Hematopoietic multipotent progenitor cell treated with erythropoietin and hydrocortisone succinate and interleukin-3 and kit ligand, for 6 days (in vitro differentiated cells): ENCODE results near the gene DLGAP1.
A peak's percentile ranks its signal among the peaks of the same experiment; 100 is the strongest.
"Not testable (repeated sequence)": the region's sequence is repeated elsewhere in the genome, so short reads cannot be mapped to it uniquely, and the experiment has no call there.

ENCODE experiments used
- DNase-seq: peaks from one replicate; pipeline ENCODE4 v3.0.0-alpha.2; 2015

Gene DLGAP1

DNA sequence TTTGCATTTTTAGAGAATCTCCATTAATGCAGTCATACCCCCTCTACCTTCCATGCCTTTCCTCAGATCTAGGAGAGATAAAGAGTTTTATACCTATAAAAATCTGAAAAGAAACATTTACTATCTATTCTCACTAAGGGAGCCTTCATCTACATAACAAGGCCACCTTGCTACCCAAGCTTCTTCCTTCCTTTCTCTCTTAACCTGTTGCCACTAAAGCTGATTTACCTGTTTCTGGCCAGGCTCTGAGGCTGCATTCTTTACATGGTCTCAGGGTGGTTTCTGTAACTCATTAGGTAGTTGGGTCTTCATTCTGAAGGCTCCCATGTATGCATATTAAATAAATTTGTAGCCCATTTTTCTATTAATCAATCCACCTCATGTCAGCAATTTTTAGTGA, 391.6 kb downstream of the DLGAP1 start:
- no peak for DNase-seq

DNA sequence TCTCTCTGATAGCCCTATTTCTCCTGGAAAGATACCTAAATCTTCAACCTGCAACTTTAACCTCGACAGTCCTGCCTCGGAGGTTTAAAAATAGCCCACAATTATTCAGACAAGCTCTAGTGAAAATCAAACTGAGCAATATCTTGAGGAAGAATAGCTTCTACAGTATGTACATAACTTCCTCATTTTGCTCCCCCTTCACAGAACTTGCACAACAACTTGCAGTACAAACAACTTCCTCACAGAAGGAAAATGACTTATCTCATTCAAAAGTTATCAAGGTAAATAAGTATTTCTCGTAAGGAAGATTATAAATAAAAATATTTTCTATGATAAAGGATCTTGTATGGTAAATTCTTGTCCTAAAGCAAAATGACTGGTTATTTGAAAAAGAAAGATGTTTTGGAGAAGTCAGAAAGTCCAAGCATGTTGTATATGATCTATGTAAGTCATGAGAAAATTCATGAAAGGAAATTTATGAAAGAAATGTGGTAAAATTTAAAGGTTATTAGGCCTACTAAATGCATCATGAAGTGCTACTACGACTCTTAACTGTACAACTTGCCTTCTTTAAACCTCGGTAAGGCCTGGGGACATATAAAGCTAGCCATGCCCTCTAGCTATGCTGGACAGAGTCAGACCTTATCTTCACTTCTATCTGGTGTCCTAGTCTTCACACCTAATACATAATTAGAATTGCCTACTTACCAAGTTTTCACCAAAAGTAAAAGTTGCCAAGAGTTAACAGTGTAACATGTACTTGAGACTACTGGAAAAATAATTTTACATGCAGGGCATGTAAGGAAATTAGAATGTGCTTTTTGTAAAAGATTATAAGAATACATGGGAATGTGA, 394.5 kb downstream of the DLGAP1 start:
- peak; percentile 39 for DNase-seq

DNA sequence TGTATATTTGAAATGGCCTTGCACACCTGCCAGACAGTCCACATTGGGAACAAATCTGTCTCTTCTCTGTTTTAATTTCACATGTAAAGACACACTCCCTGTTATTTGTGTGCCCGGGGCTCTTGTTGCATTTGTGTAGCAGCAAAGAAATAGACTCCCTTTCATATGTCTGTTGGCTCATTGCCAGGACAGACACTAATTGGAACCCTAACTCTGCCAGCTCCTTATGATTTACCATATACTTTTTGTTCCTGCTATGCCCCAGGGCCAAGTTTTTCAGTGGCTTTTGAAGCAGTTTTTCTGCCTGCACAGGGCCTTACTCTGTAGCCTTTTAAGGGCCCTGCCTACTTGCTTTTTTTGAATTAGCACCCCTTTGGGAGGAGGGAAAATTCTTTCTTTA, 396.9 kb downstream of the DLGAP1 start:
- no peak for DNase-seq

DNA sequence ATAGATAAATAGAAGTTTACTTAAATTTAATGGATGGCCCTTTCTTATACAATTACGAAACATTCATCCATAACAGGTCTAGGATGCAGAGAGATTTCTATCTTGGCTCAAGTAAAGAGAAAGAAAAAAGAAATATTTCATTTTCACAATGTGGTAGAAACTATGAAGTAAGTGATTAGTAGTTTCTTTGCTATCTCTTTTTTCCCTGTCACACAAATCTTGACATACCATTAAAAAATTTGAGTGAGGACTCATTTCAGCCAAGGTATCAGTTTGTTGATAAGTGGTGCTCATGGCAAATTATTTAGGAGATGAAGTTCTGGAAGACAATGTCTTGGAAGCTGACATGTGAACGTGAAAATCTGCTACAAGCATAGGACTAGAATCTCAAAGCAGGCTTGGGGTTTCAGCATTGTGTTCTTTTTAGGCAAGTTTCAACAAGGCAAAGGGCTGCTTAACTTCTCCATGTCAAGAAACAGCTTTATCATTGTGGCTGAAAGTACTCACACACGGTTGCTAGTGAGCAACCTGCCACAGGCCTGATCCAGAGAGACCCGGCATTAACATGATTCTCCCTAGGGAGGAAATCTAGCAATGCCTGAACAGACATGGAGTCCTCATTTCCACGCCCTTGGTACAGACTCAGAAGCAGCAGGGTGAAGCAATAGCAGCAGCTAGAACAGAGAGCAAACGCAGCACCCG, 414.6 kb downstream of the DLGAP1 start:
- DNase-seq: no peak

DNA sequence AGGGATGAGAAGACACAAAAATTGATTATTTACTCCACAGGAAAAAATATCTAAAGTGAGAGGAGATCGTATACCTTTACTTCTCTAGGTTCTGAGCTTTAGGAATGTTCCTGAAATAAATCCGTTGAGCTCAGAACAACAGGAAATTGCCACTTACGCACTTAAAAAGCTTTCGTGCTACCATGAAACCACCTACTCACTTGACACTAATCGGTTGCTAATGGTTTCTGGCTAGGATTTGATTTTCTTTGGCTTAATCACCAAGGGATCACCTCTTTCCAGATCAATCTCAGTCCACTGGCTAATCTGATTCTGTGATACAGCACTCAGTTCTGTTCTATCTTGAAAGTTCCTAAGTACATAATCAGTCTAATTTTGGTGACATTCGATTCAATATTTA, 419.6 kb downstream of the DLGAP1 start:
- DNase-seq: no peak

DNA sequence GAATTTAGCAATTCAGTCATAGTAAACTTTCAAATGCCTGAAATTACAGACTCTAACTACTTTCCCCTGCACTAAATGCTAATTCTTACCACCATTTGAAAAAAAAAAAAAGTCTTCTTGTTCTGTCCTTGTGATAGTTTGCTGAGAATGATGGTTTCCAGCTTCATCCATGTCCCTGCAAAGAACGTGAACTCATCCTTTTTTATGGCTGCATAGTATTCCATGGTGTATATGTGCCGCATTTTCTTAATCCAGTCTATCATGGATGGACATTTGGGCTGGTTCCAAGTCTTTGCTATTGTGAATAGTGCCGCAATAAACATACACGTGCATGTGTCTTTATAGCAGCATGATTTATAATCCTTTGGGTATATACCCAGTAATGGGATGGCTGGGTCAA, 420.3 kb downstream of the DLGAP1 start:
- DNase-seq: not testable (repeated sequence)

DNA sequence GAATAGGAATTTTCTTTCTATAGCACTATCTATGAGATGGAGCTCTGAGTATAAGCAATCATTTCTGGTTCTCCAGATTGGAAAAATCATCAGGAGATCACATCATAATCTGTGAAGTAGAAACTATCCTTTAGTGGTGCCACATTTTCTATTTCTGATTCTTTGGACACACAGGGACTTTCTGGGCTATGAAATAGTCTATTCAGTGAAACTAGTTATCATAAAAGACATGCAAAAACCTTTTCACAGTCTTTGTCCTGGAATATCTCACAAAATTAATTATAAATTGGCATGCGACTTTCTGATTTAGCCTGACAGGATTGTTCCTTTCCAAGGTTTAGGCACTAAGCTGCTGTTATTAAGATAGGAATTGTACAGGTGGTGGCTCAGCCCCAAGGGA, 428.6 kb downstream of the DLGAP1 start:
- no peak for DNase-seq

DNA sequence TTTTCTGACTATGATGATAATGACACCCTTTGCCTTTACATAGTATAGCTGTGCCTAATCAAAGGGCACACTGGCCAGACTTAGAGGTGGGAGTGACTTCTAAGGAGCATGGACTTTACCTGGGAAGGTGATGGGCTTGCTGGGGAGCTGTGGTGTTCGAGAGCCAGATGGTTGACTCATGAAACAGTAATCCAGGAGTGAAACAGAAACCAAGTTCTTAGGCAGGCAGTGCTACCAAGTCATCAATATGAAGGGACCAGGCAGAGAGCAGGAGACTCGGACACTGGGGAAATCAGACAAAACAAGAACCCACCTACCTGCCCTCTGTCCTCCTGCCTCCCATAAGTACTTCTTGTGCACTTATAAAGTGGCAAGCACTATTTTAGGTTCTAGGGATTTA, 430.4 kb downstream of the DLGAP1 start:
- no peak for DNase-seq

DNA sequence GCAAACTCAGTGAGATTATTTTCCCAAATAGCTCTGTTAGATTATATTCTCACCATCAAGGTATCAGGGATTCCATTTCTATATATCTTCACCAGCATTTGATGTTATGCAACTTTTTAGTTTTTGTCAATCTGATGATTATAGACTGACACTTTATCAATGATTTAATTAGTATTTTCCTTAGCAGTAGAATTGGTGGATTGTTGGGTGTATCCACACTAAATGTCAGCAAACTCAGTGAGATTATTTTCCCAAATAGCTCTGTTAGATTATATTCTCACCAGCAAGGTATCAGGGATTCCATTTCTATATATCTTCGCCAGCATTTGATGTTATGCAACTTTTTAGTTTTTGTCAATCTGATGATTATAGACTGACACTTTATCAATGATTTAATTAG, 432.4 kb downstream of the DLGAP1 start:
- not testable (repeated sequence) for DNase-seq

DNA sequence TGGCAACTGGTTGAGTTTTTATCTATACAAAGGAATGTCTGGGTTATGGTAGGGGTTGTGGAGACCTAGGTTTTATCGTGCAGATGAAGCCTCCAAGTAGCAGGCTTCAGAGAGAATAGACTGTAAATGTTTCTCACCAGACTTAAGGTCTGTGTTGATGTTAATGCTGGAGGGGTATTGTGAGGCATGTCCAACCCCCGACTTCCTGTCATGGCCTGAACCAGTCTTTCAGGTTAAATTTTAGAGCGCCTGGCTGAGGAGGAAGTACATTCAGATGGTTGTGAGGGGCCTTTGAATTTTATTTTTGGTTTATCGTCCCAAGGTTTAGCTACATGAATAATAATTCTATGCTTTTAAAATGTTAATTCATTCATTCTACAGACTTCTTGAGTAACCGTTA, 435.1 kb downstream of the DLGAP1 start:
- DNase-seq: no peak

DNA sequence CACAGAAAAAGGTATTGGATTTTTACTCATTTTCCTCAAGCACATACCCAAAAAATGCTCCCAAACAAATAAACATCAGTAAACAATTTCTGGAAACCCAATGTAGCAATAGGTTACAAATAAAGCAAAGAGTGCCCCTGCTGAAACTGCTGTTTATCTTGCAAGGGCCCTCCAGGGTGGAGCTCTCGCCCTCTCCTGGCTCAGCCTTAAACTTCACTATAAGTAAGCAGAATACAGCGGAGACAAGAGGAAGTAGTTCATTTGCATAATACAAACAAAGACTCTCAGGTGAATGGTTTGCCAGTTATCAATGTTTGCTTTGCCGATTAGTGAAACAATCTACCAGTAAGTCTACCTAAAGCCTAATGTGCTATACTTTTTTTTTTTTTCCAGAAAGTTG, 437.6 kb downstream of the DLGAP1 start:
- DNase-seq: peak; percentile 68

DNA sequence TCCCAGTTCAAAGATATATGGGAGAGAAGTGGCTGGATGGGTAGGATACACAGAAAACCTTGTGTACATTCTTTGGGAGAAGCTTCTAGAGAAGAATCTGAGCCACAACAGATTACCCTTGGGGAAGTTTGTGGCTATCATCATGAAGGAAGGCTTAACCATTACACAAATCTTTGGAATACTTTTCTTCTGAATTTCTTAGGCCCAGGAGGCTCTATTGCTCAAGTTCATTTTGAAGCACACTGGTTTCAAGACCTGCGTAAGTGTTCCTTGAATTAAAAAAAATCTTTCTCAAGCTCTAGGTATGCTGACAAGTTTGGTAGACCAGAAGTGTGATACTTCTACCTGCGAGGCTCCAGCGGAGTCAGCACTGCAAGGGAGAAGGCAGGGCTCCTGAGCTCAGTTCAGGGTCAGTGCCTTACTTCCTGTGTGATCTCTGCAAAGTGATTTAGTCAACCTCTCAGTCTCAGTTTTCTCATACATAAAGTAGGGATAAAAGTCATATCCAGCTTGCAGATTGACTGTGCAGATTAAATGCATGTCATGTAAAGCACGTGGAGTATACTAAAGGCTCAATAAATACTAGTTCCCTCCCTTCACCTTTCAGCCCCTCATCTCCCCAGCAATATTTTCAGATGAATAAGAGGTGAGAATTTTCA, 438.6 kb downstream of the DLGAP1 start:
- DNase-seq: no peak

DNA sequence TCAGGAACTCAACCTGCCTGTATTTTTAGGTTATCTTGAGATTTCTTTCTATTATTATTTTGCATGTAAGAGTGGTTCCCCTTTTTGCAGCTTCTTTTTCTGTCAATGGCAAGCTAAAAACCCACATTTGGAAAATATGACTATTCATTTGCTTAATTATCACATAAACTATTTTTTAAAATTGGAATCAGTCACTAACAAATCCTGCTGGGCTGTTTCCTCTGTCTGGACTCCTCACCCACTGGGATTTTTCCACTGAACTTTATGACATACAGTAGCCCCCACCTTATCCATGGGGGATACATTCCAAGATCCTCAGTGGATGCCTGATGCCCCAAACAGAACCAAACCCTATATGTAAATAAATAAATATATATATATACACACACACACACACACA, 447.3 kb downstream of the DLGAP1 start:
- no peak for DNase-seq

DNA sequence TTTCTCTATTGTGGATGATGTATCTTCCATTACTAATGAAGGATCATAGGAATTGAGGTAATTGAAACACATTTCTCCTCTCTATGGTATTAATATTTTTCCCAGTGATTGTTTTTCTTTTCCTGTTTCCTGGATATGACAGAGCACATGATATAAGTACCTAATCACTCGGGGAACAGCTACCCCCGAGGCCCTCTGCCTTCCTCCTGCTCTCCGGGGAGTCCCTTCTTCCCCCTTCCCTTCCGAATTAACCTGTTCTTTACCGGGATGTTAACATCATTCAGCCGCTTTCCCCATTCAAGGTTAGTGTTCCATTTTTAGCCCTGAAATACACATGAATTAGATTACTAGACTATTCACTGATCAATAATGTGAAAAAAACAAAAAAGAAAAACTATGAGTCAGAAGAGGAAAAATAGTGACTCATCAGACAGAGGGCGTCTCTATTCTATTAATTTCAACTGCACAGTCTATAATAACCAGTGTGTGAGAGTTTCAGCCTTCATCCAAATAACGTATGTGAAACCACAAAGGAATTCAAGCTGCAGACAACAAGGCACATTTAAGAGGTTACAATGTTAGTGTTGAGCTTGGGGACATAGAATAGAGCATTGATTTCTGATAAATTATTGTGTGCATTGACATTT, 450.8 kb downstream of the DLGAP1 start:
- no peak for DNase-seq

DNA sequence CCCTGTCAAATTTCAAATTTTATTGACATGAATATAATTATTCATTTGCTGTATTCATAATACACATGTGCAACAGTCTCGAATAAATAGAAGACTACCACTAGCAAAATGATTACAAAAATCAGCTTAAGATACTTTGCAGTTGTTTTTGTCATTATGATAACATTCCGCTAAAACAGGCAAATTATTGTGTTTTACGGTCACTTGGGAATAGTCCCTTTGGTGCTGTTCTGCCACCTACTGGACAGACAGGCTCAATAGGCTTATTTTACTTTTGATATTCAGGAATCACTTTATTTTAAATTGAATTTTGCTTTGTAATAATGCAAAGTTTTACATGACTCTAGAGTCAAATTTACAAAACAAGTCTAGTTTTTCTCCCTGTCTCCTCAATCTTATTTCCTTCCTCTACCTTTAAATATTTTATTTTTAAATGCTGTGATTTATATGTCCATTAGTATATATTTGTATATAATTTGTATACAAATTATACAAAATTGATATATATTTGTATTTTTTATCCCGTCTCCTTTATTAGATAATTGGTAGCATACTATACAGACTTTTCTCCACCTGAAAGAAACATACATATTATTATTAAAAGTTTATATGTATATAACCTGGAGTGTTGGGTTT, 456.3 kb downstream of the DLGAP1 start:
- peak; percentile 87 for DNase-seq

DNA sequence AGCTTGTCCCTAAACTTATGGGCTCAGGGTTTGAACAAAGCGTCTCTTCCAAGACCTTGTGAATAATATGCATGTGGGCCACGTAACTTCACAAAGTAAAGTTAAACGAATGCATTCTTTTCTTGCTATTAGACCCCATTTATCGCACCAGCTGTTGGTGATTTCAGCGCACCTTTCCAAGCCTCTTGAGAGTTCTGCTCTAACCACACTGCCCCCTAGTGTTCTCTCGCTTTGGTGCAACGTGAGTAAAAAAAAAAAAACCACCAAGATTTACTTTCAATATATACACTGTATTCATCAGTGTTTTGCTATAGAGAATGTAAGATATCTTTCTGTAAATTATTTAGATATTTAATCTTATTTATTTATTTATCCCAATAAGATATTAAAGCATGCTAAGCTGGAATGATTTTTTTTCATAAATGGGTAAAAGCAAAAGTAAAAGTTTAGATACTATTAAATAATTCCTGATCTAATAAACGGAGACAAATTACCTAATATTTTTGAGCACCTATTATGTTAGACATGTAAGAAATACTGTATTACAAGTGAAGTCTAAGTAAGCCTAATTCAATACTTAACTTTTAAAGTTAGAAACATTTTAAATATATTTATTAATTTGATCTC, 459.5 kb downstream of the DLGAP1 start:
- peak; percentile 96 for DNase-seq

DNA sequence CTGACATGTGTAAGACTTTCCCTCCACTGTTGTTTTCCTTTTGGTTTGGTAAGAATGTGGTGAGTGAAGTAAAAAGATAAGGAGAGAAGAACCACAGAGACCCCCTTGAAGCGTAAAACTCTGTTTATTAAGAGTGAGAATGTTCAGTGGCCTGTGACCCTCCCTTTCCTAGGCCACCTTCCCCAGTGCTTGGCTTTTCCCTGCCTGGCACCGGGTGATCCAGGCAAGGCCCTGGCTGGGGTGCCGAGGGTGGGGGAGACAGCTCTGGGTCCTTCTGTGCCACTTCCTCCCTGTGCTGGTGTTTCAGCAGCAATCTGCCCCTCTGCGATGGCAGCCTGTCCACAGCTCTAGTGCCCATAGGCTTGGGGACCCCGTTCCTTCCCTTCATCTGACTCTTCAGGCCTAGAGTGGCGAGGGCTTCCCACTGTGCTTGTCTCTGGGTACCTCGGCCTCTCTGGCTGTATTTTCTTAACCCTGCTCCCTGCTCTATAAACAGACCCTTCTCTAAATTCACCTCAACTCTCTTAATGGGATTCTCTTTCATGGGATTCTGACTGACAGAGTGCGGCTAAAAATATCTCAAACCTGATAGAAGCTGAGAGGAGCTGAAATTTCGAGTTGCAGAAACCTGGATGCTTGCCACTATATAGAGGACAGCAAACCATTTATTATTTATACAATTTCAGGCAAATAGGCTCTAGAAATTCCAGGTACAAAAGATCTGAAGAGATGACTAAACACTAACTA, 461.0 kb downstream of the DLGAP1 start:
- DNase-seq: peak; percentile 73

DNA sequence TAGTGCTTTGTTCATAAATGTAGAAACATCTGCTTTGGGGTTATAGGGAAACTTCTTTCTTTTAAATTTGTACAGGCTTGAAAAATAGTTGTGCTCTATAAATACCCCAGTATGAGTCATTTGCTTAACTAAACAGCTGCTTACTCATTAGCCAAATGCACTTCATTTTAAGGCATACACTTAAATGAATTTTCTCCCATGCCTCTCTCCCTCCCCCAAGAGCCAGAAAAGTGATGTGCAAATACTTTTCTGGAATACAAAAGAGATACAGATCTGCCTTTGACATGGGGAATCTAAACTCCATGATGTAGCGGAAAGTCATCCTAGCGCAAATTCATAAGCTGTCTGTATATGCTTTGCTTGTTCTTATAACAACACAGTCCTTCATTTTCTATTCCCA, 469.4 kb downstream of the DLGAP1 start:
- DNase-seq: no peak

DNA sequence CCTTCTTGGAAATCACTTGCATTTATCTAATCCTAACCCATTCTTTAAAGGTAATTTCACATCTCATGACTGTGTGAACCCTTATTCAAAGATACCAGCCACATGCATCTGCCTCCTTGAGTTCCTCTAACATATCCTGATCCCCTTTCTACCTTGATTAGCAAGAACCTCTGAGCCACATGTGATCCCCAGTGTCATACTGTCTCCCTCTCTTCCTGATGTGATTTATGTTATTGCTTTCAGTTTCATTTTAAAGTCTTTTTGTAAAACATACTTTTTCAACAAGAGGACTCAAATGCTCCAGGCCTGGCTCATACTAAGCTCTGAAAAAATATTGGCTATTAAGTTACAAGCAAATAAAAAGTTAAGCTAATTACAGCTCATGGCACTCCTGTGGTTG, 470.1 kb downstream of the DLGAP1 start:
- DNase-seq: no peak

DNA sequence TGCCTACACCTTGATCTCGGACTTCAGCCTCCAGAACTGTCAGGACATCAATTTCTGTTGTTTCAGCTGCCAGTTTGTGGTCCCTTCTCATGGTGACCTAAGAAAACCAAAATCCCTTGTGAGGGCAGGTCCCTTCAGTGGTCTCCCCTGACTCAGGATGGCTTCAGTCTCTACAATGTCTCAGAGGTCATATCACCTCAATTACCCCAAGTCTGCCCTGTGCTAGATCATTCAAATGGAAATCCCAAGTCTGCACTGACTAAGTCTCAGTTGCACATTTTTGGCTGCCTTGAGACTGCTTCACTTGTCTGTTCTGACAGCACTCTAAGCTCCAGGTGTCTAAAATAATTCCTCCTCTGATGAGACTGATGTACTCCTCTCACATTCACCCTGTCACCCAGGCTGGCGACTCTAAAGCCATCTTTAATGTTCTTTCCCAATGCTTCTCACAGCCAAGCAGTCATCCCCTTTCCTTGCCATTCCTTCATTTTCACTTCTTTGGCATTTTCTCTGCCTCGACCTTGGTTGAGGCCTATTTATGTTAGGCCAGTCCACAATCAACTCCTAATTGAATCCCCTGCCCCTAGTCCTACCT, 470.8 kb downstream of the DLGAP1 start:
- DNase-seq: peak; percentile 40

DNA sequence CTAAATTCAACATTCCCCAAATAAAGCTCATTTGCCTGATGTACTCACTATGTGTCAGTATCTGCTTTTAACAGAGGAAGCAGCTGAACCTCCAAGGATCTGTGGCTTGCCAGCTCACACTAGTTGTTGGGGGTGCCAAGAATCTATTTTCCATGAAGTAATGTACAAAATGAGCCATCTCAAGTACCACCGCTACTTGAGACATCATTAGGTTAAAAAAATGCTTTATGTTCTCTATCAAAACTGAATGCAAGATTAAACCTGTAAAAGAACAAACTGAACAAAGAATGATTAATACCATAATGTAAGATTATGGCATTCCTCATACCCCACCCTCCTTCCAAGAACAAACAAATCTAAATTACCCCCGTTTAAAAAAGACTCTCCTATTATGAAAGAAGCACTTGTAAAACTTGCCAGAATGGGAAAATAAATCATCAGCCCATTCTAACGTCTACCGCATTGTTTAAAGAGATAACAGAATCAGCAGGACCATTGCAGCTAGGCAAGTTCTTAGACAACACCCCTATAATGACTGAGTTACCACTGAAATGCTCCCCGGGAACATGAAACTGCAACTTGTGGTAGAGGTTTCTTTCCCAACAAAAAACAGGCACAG, 471.6 kb downstream of the DLGAP1 start:
- peak; percentile 90 for DNase-seq
